ENCODE data around the gene TBCEL.

- no peak for TF ChIP-seq CTCF (IDR thresholded peaks at IDR 0.05)
- no peak for TF ChIP-seq POLR2A (IDR thresholded peaks at IDR 0.05)
Measured at GRCh38 chr11:120974466-120974865, 49.4 kb upstream of the TBCEL start.
